Suprapubic skin (tissue), 4 donors: ENCODE measurements around the gene ICAM2.
"Not testable (repeated sequence)": the region's sequence is repeated elsewhere in the genome, so short reads cannot be mapped to it uniquely, and the experiment has no call there.

Experiments used
- EP300 ChIP-seq: sonication (generic); formaldehyde crosslinking; IDR thresholded peaks from one replicate; pipeline ENCODE4 v1.6.1; 2017; ENCODE audit warnings: antibody characterized with exemption
- POLR2A ChIP-seq, 2 donors: fragments of 450-650 bp; IDR thresholded peaks; one replicate each; pipeline ENCODE4 v1.6.1; 2017; ENCODE audit warnings: antibody characterized with exemption in 2 of 2, mild to moderate bottlenecking in 2 of 2, moderate library complexity in 2 of 2
- POLR2AphosphoS5 ChIP-seq, 3 donors: sonication (generic); formaldehyde crosslinking; IDR thresholded peaks; one replicate each; pipeline ENCODE4 v1.6.1; 2017; ENCODE audit warnings: antibody characterized with exemption in 3 of 3
- TF ChIP-seq, protein P1 (sequence below), 2 donors: fragments of 200-600 bp in 1 of 2; fragments of 450-650 bp in 1 of 2; sonication (generic) in 1 of 2; IDR thresholded peaks; one replicate each; pipeline ENCODE4 v1.5.1; 2016 to 2019; ENCODE audit warnings: antibody characterized with exemption in 2 of 2, mild to moderate bottlenecking in 1 of 2, moderate library complexity in 1 of 2

GRCh38 chr17:64019551-64019961, 877 bp downstream of the ICAM2 start:
- TF ChIP-seq EP300; POLR2A (IDR thresholded peaks at IDR 0.05); POLR2AphosphoS5 (IDR thresholded peaks at IDR 0.05): not testable (repeated sequence)
- TF ChIP-seq, protein P1, sequence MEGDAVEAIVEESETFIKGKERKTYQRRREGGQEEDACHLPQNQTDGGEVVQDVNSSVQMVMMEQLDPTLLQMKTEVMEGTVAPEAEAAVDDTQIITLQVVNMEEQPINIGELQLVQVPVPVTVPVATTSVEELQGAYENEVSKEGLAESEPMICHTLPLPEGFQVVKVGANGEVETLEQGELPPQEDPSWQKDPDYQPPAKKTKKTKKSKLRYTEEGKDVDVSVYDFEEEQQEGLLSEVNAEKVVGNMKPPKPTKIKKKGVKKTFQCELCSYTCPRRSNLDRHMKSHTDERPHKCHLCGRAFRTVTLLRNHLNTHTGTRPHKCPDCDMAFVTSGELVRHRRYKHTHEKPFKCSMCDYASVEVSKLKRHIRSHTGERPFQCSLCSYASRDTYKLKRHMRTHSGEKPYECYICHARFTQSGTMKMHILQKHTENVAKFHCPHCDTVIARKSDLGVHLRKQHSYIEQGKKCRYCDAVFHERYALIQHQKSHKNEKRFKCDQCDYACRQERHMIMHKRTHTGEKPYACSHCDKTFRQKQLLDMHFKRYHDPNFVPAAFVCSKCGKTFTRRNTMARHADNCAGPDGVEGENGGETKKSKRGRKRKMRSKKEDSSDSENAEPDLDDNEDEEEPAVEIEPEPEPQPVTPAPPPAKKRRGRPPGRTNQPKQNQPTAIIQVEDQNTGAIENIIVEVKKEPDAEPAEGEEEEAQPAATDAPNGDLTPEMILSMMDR (IDR thresholded peaks at IDR 0.05): not testable (repeated sequence)
